Mesothelial cell of epicardium (in vitro differentiated cells): ENCODE data around the gene SLC43A2. TPM values are rescaled to one million over a fixed set of nuclear protein-coding genes. Genes with fewer than 3 reads are reported as not detected.

Experiments
- DNase-seq, 2 experiments: peaks; one replicate each; pipeline ENCODE4 v3.0.0; 2021; ENCODE audit warnings: low spot score in 2 of 2; ENCODE audit not compliant: unreplicated experiment in 2 of 2
- H3K27ac Mint-ChIP-seq: 2 replicates; pipeline ENCODE4 v1.8.0; 2021; ENCODE audit warnings: mixed read lengths
- H3K27me3 Mint-ChIP-seq: 2 replicates; pipeline ENCODE4 v1.8.0; 2021; ENCODE audit warnings: low read depth, mixed read lengths
- H3K36me3 Mint-ChIP-seq: 2 replicates; pipeline ENCODE4 v1.8.0; 2021; ENCODE audit warnings: mixed read lengths
- H3K4me1 Mint-ChIP-seq: 2 replicates; pipeline ENCODE4 v1.8.0; 2021; ENCODE audit warnings: mixed read lengths
- H3K4me3 Mint-ChIP-seq: 2 replicates; pipeline ENCODE4 v1.8.0; 2021; ENCODE audit warnings: mild to moderate bottlenecking, moderate library complexity, mixed read lengths
- H3K9me3 Mint-ChIP-seq: 2 replicates; pipeline ENCODE4 v1.8.0; 2021; ENCODE audit warnings: mixed read lengths
- CTCF ChIP-seq: fragments of 200-600 bp; sonication (generic); IDR thresholded peaks from one replicate; pipeline ENCODE4 v1.5.0; 2021; ENCODE audit warnings: antibody characterized with exemption; ENCODE audit not compliant: unreplicated experiment
- total RNA-seq: library from RNA; stranded (reverse); gene quantifications from 3 replicates; pipeline ENCODE4 v1.2.1, GENCODE V29; 2021

Gene SLC43A2
- total RNA-seq, 1 donor from 2014 or later, result 12.4 TPM

- Mint-ChIP-seq H3K4me1 (peaks cover 22% of the 10 kb centered on the region), H3K36me3 (peaks cover 18% of the 10 kb centered on the region), H3K4me3 (peak overlapping the region; percentile 65), H3K27ac (no peak overlapping the region), H3K27me3 (peaks cover 2% of the 10 kb centered on the region), H3K9me3 (no peaks in the 10 kb centered on the region)
- peak; percentile 80 for TF ChIP-seq CTCF
- DNase-seq, result peak; percentile 92 to 95
These were observed 20.6 kb upstream of the SLC43A2 start for GRCh38 chr17:1648963-1649843.

- DNase-seq, result no peak
- Mint-ChIP-seq H3K4me3 (peak overlapping the region; percentile 65), H3K27ac (no peak overlapping the region), H3K4me1 (peaks cover 25% of the 10 kb centered on the region), H3K9me3 (no peaks in the 10 kb centered on the region), H3K27me3 (peaks cover 5% of the 10 kb centered on the region), H3K36me3 (peaks cover 11% of the 10 kb centered on the region)
- no peak for TF ChIP-seq CTCF
These were observed 19.7 kb upstream of the SLC43A2 start for GRCh38 chr17:1648173-1648962.

GRCh38 chr17:1647802-1648171, 19.2 kb upstream of the SLC43A2 start:
- Mint-ChIP-seq H3K9me3 (no peaks in the 10 kb centered on the region), H3K4me3 (peak overlapping the region; percentile 65)

GRCh38 chr17:1646199-1646875, 17.7 kb upstream of the SLC43A2 start:
- Mint-ChIP-seq H3K27ac (no peak overlapping the region), H3K4me3 (peak overlapping the region; percentile 22), H3K36me3 (no peaks in the 10 kb centered on the region), H3K27me3 (peaks cover 5% of the 10 kb centered on the region), H3K9me3 (no peaks in the 10 kb centered on the region), H3K4me1 (peaks cover 25% of the 10 kb centered on the region)
- TF ChIP-seq CTCF, result no peak
- no peak for DNase-seq

More at GRCh38 chr17:1647802-1648171, 19.2 kb upstream of the SLC43A2 start:
- Mint-ChIP-seq H3K27ac (peak overlapping the region; percentile 7), H3K36me3 (peaks cover 7% of the 10 kb centered on the region), H3K27me3 (peaks cover 5% of the 10 kb centered on the region), H3K4me1 (peaks cover 25% of the 10 kb centered on the region)
- no peak for DNase-seq
- no peak for TF ChIP-seq CTCF

GRCh38 chr17:1645207-1646171, 16.9 kb upstream of the SLC43A2 start, which contains the start of gene SCARF1:
Gene SCARF1, minus strand, starts transcription at chr17:1645732. Its CDS starts 35 bp downstream, at chr17:1645697.
- DNase-seq, result no peak
- Mint-ChIP-seq H3K4me3 (peak within 1 kb of the TSS; percentile 80), H3K27me3 (peaks cover 5% of the 10 kb centered on the region), H3K36me3 (no peaks in the 10 kb centered on the region), H3K4me1 (peaks cover 27% of the 10 kb centered on the region), H3K9me3 (no peaks in the 10 kb centered on the region), H3K27ac (no peak within 1 kb of the TSS)
- no peak for TF ChIP-seq CTCF
